Activated naive CD8-positive, alpha-beta T cell treated with anti-CD3 and anti-CD28 coated beads for 36 hours (primary cell): ENCODE results near the gene TRAF1. TPM values are rescaled to one million over a fixed set of nuclear protein-coding genes. Genes with fewer than 3 reads are reported as not detected.

ENCODE experiments used
- DNase-seq: peaks from one replicate; pipeline ENCODE4 v3.0.0; 2021
- H3K27ac Mint-ChIP-seq: one replicate; pipeline ENCODE4 v1.8.0; 2022; ENCODE audit warnings: mild to moderate bottlenecking, moderate library complexity, mixed read lengths
- H3K27me3 Mint-ChIP-seq: one replicate; pipeline ENCODE4 v1.8.0; 2022; ENCODE audit warnings: mild to moderate bottlenecking, mixed read lengths
- H3K36me3 Mint-ChIP-seq: one replicate; pipeline ENCODE4 v1.8.0; 2021; ENCODE audit warnings: mild to moderate bottlenecking, mixed read lengths
- H3K4me1 Mint-ChIP-seq: one replicate; pipeline ENCODE4 v1.8.0; 2021; ENCODE audit warnings: mixed read lengths
- H3K4me3 Mint-ChIP-seq: one replicate; pipeline ENCODE4 v1.8.0; 2022; ENCODE audit warnings: mild to moderate bottlenecking, moderate library complexity, mixed read lengths
- H3K9me3 Mint-ChIP-seq: one replicate; pipeline ENCODE4 v1.8.0; 2022; ENCODE audit warnings: mixed read lengths
- total RNA-seq, 2 experiments: library from RNA; stranded (reverse); gene quantifications; one replicate each; pipeline ENCODE4 v1.2.3, GENCODE V29; 2021

TRAF1 gene
- total RNA-seq, 2 experiments from 2014 or later: 169 to 170 TPM

GRCh38 chr9:120921661-120922181, 4.9 kb downstream of the TRAF1 start:
- H3K9me3 Mint-ChIP-seq: peaks cover 3% of the 10 kb centered on the region
- H3K27me3 Mint-ChIP-seq: no peaks in the 10 kb centered on the region
- H3K36me3 Mint-ChIP-seq: peaks cover 94% of the 10 kb centered on the region
- H3K27ac Mint-ChIP-seq: peak overlapping the region; percentile 93
- peak overlapping the region; percentile 93 for H3K4me3 Mint-ChIP-seq
- H3K4me1 Mint-ChIP-seq: peaks cover 77% of the 10 kb centered on the region
- no peak for DNase-seq

- no peak for DNase-seq
- Mint-ChIP-seq H3K36me3 (peaks cover 97% of the 10 kb centered on the region), H3K27me3 (no peaks in the 10 kb centered on the region), H3K27ac (peak overlapping the region; percentile 93), H3K4me3 (peak overlapping the region; percentile 93), H3K9me3 (peaks cover 3% of the 10 kb centered on the region), H3K4me1 (peaks cover 78% of the 10 kb centered on the region)
Observed at GRCh38 chr9:120920806-120921178, 5.8 kb downstream of the TRAF1 start.

- H3K27me3 Mint-ChIP-seq: no peaks in the 10 kb centered on the region
- H3K4me1 Mint-ChIP-seq: peaks cover 81% of the 10 kb centered on the region
- no peak for DNase-seq
- peak overlapping the region; percentile 93 for H3K27ac Mint-ChIP-seq
- peaks cover 3% of the 10 kb centered on the region for H3K9me3 Mint-ChIP-seq
- H3K4me3 Mint-ChIP-seq: peak overlapping the region; percentile 93
- peaks cover 95% of the 10 kb centered on the region for H3K36me3 Mint-ChIP-seq
Observed at GRCh38 chr9:120919843-120920805, 6.5 kb downstream of the TRAF1 start.

- peak overlapping the region; percentile 93 for H3K27ac Mint-ChIP-seq
- peak overlapping the region; percentile 93 for H3K4me3 Mint-ChIP-seq
- H3K27me3 Mint-ChIP-seq: no peaks in the 10 kb centered on the region
- peaks cover 3% of the 10 kb centered on the region for H3K9me3 Mint-ChIP-seq
- peaks cover 95% of the 10 kb centered on the region for H3K36me3 Mint-ChIP-seq
- H3K4me1 Mint-ChIP-seq: peaks cover 85% of the 10 kb centered on the region
- DNase-seq: no peak
Observed at GRCh38 chr9:120918931-120919842, 7.4 kb downstream of the TRAF1 start.

GRCh38 chr9:120917929-120918762, 8.4 kb downstream of the TRAF1 start:
- H3K27ac Mint-ChIP-seq: peak overlapping the region; percentile 93
- no peaks in the 10 kb centered on the region for H3K27me3 Mint-ChIP-seq
- H3K4me1 Mint-ChIP-seq: peaks cover 85% of the 10 kb centered on the region
- peaks cover 94% of the 10 kb centered on the region for H3K36me3 Mint-ChIP-seq
- DNase-seq: no peak
- H3K4me3 Mint-ChIP-seq: peak overlapping the region; percentile 93
- H3K9me3 Mint-ChIP-seq: peaks cover 3% of the 10 kb centered on the region

- peaks cover 87% of the 10 kb centered on the region for H3K4me1 Mint-ChIP-seq
- H3K4me3 Mint-ChIP-seq: peak overlapping the region; percentile 69
- peak overlapping the region; percentile 88 for H3K27ac Mint-ChIP-seq
- peaks cover 3% of the 10 kb centered on the region for H3K9me3 Mint-ChIP-seq
- peaks cover 94% of the 10 kb centered on the region for H3K36me3 Mint-ChIP-seq
- no peak for DNase-seq
- no peaks in the 10 kb centered on the region for H3K27me3 Mint-ChIP-seq
Observed at GRCh38 chr9:120916991-120917880, 9.4 kb downstream of the TRAF1 start.

- Mint-ChIP-seq H3K36me3 (peaks cover 94% of the 10 kb centered on the region), H3K27ac (peak overlapping the region; percentile 88), H3K9me3 (peaks cover 3% of the 10 kb centered on the region), H3K27me3 (no peaks in the 10 kb centered on the region), H3K4me1 (peaks cover 86% of the 10 kb centered on the region), H3K4me3 (peak overlapping the region; percentile 69)
- DNase-seq: no peak
Observed at GRCh38 chr9:120916588-120916987, 10.0 kb downstream of the TRAF1 start.

GRCh38 chr9:120915854-120916470, 10.6 kb downstream of the TRAF1 start:
- Mint-ChIP-seq H3K4me1 (peaks cover 87% of the 10 kb centered on the region), H3K9me3 (peaks cover 3% of the 10 kb centered on the region), H3K27me3 (no peaks in the 10 kb centered on the region)

GRCh38 chr9:120914953-120915352, 11.6 kb downstream of the TRAF1 start:
- no peaks in the 10 kb centered on the region for H3K27me3 Mint-ChIP-seq
- peak overlapping the region; percentile 26 for H3K4me3 Mint-ChIP-seq
- peaks cover 94% of the 10 kb centered on the region for H3K36me3 Mint-ChIP-seq
- peak overlapping the region; percentile 56 for H3K27ac Mint-ChIP-seq
- H3K4me1 Mint-ChIP-seq: peaks cover 87% of the 10 kb centered on the region
- DNase-seq: no peak
- peaks cover 3% of the 10 kb centered on the region for H3K9me3 Mint-ChIP-seq

More at GRCh38 chr9:120915854-120916470, 10.6 kb downstream of the TRAF1 start:
- no peak for DNase-seq
- H3K36me3 Mint-ChIP-seq: peaks cover 94% of the 10 kb centered on the region
- peak overlapping the region; percentile 88 for H3K27ac Mint-ChIP-seq
- peak overlapping the region; percentile 29 for H3K4me3 Mint-ChIP-seq

GRCh38 chr9:120914396-120914795, 12.2 kb downstream of the TRAF1 start:
- Mint-ChIP-seq H3K27me3 (no peaks in the 10 kb centered on the region), H3K4me3 (peak overlapping the region; percentile 26), H3K4me1 (peaks cover 88% of the 10 kb centered on the region), H3K36me3 (peaks cover 94% of the 10 kb centered on the region), H3K9me3 (peaks cover 3% of the 10 kb centered on the region), H3K27ac (peak overlapping the region; percentile 77)
- no peak for DNase-seq

GRCh38 chr9:120913647-120914264, 12.8 kb downstream of the TRAF1 start:
- H3K36me3 Mint-ChIP-seq: peaks cover 94% of the 10 kb centered on the region
- peak overlapping the region; percentile 42 for H3K27ac Mint-ChIP-seq
- no peak for DNase-seq
- peaks cover 3% of the 10 kb centered on the region for H3K9me3 Mint-ChIP-seq
- H3K4me1 Mint-ChIP-seq: peaks cover 91% of the 10 kb centered on the region
- no peaks in the 10 kb centered on the region for H3K27me3 Mint-ChIP-seq
- peak overlapping the region; percentile 20 for H3K4me3 Mint-ChIP-seq

GRCh38 chr9:120912958-120913646, 13.5 kb downstream of the TRAF1 start:
- Mint-ChIP-seq H3K9me3 (peaks cover 3% of the 10 kb centered on the region), H3K4me3 (no peak overlapping the region), H3K27ac (peak overlapping the region; percentile 88), H3K4me1 (peaks cover 88% of the 10 kb centered on the region), H3K27me3 (no peaks in the 10 kb centered on the region), H3K36me3 (peaks cover 93% of the 10 kb centered on the region)
- DNase-seq: no peak
